ENCODE data around the gene TMEM115.
"Not testable (repeated sequence)": the region's sequence is repeated elsewhere in the genome, so short reads cannot be mapped to it uniquely, and the experiment has no call there.

TMEM115 gene

GRCh38 chr3:50314816-50315215 is 44.5 kb downstream of the TMEM115 start:
- no peak for DNase-seq (ENCODE audit: low spot score)
- TF ChIP-seq CTCF (conservative IDR thresholded peaks at IDR 0.05; ENCODE audit: low read depth) = no peak
- ChIA-PET CTCF (no interaction called here), POLR2A (ENCODE audit: low non-redundant PET) (interaction anchor here (0.6 kb wide), 1 partner anchor 15 kb away, joined by 3 read pairs; no protein-coding TSS in a partner anchor)
- H3K27ac ChIP-seq = peak overlapping the region; percentile 97

- no peak for DNase-seq (ENCODE audit: low spot score)
- peak overlapping the region; percentile 97 for H3K27ac ChIP-seq
- CTCF ChIA-PET = no interaction called here
- POLR2A ChIA-PET (ENCODE audit: low non-redundant PET) = no interaction called here
- TF ChIP-seq CTCF (conservative IDR thresholded peaks at IDR 0.05; ENCODE audit: low read depth) = no peak
These were observed 45.0 kb downstream of the TMEM115 start for GRCh38 chr3:50314342-50314741.

- POLR2A ChIA-PET (ENCODE audit: low non-redundant PET); H3K27ac ChIP-seq; DNase-seq (ENCODE audit: low spot score); CTCF ChIA-PET: not testable (repeated sequence)
These were observed 47.3 kb downstream of the TMEM115 start for GRCh38 chr3:50312041-50312440.

All from RWPE1 (cell line).